Measurements from ENCODE around the gene GPLD1. TPM values are rescaled to one million over a fixed set of nuclear protein-coding genes. Genes with fewer than 3 reads are reported as not detected.
"Not testable (repeated sequence)": the region's sequence is repeated elsewhere in the genome, so short reads cannot be mapped to it uniquely, and the experiment has no call there.

Gene GPLD1
- total and polyA plus RNA-seq, 2 donors = 1.6 to 4.8 TPM

- DNase-seq (ENCODE audit: extremely low spot score) = no peak
- Histone ChIP-seq H3K36me3 (ENCODE audit: insufficient read depth) (no peaks in the 10 kb centered on the region), H3K4me1 (ENCODE audit: insufficient read depth) (no peaks in the 10 kb centered on the region), H3K4me3 (ENCODE audit: low read depth, low read length) (no peak overlapping the region), H3K27ac (ENCODE audit: low read depth) (no peak overlapping the region)
- 47% methylated on average over 2 of the region's 2 CpGs for WGBS
These were observed 98.2 kb downstream of the GPLD1 start for GRCh38 chr6:24391208-24391607.

- H3K36me3 ChIP-seq (ENCODE audit: insufficient read depth) = no peaks in the 10 kb centered on the region
- H3K4me3 ChIP-seq (ENCODE audit: low read depth, low read length) = no peak overlapping the region
- DNase-seq (ENCODE audit: extremely low spot score) = peak; percentile 14
- 82% methylated on average over 1 of the region's 1 CpG for WGBS
- H3K27ac ChIP-seq (ENCODE audit: low read depth) = no peak overlapping the region
- no peaks in the 10 kb centered on the region for H3K4me1 ChIP-seq (ENCODE audit: insufficient read depth)
These were observed 101.6 kb downstream of the GPLD1 start for GRCh38 chr6:24387818-24388217.

GRCh38 chr6:24385536-24386269 lies 103.7 kb downstream of the GPLD1 start:
- H3K4me3 ChIP-seq (ENCODE audit: low read depth, low read length) = no peak overlapping the region
- H3K36me3 ChIP-seq (ENCODE audit: insufficient read depth) = no peaks in the 10 kb centered on the region
- no peaks in the 10 kb centered on the region for H3K4me1 ChIP-seq (ENCODE audit: insufficient read depth)
- WGBS = 73% methylated on average over 8 of the region's 8 CpGs
- no peak for DNase-seq (ENCODE audit: extremely low spot score)
- no peak overlapping the region for H3K27ac ChIP-seq (ENCODE audit: low read depth)

GRCh38 chr6:24384369-24385130 lies 104.8 kb downstream of the GPLD1 start:
- DNase-seq (ENCODE audit: extremely low spot score); H3K27ac ChIP-seq (ENCODE audit: low read depth); H3K4me3 ChIP-seq (ENCODE audit: low read depth, low read length); H3K36me3 ChIP-seq (ENCODE audit: insufficient read depth); H3K4me1 ChIP-seq (ENCODE audit: insufficient read depth): not testable (repeated sequence)
- 90% methylated on average over 5 of the region's 5 CpGs for WGBS

GRCh38 chr6:24382891-24383494 lies 106.4 kb downstream of the GPLD1 start:
- not testable (repeated sequence) for H3K4me3 ChIP-seq (ENCODE audit: low read depth, low read length); H3K36me3 ChIP-seq (ENCODE audit: insufficient read depth); H3K4me1 ChIP-seq (ENCODE audit: insufficient read depth); DNase-seq (ENCODE audit: extremely low spot score); H3K27ac ChIP-seq (ENCODE audit: low read depth)
- WGBS = 93% methylated on average over 9 of the region's 9 CpGs

- Histone ChIP-seq H3K27ac (ENCODE audit: low read depth) (no peak overlapping the region), H3K4me3 (ENCODE audit: low read depth, low read length) (no peak overlapping the region), H3K36me3 (ENCODE audit: insufficient read depth) (no peaks in the 10 kb centered on the region), H3K4me1 (ENCODE audit: insufficient read depth) (no peaks in the 10 kb centered on the region)
- 81% methylated on average over 1 of the region's 1 CpG for WGBS
- DNase-seq (ENCODE audit: extremely low spot score) = no peak
These were observed 107.2 kb downstream of the GPLD1 start for GRCh38 chr6:24382220-24382540.

GRCh38 chr6:24381476-24382219 lies 107.7 kb downstream of the GPLD1 start:
- Histone ChIP-seq H3K27ac (ENCODE audit: low read depth) (no peak overlapping the region), H3K4me1 (ENCODE audit: insufficient read depth) (no peaks in the 10 kb centered on the region), H3K4me3 (ENCODE audit: low read depth, low read length) (no peak overlapping the region), H3K36me3 (ENCODE audit: insufficient read depth) (no peaks in the 10 kb centered on the region)
- WGBS = 93% methylated on average over 4 of the region's 4 CpGs
- DNase-seq (ENCODE audit: extremely low spot score) = no peak

- Histone ChIP-seq H3K36me3 (ENCODE audit: insufficient read depth) (no peaks in the 10 kb centered on the region), H3K27ac (ENCODE audit: low read depth) (no peak overlapping the region), H3K4me1 (ENCODE audit: insufficient read depth) (no peaks in the 10 kb centered on the region), H3K4me3 (ENCODE audit: low read depth, low read length) (no peak overlapping the region)
- no peak for DNase-seq (ENCODE audit: extremely low spot score)
- WGBS = 79% methylated on average over 1 of the region's 1 CpG
These were observed 110.8 kb downstream of the GPLD1 start for GRCh38 chr6:24378473-24379097.

Other genes with a start within 250 kb of the GPLD1 start
- 4.3 TPM for gene DCDC2, start 131.5 kb downstream of the GPLD1 start, total RNA-seq
- gene DCDC2, start 131.5 kb downstream of the GPLD1 start, polyA plus RNA-seq = 0.23 TPM
- 22.3 TPM for gene MRS2, start 86.6 kb downstream of the GPLD1 start, total RNA-seq
- 19.6 TPM for gene MRS2, start 86.6 kb downstream of the GPLD1 start, polyA plus RNA-seq
- 9.3 TPM for gene ALDH5A1, start 5.4 kb upstream of the GPLD1 start, total RNA-seq
- gene ALDH5A1, start 5.4 kb upstream of the GPLD1 start, polyA plus RNA-seq = 4.6 TPM
- 0.26 TPM for gene KIAA0319, start 156.6 kb upstream of the GPLD1 start, total RNA-seq
- 0.04 TPM for gene KIAA0319, start 156.6 kb upstream of the GPLD1 start, polyA plus RNA-seq
- gene TDP2, start 177.3 kb upstream of the GPLD1 start, total RNA-seq = 42.2 TPM
- gene TDP2, start 177.3 kb upstream of the GPLD1 start, polyA plus RNA-seq = 29.7 TPM
- gene ACOT13, start 177.5 kb upstream of the GPLD1 start, total RNA-seq = 8.7 TPM
- 12.0 TPM for gene ACOT13, start 177.5 kb upstream of the GPLD1 start, polyA plus RNA-seq
- gene C6orf62, start 229.6 kb upstream of the GPLD1 start, total RNA-seq = 85.8 TPM
- 38.1 TPM for gene C6orf62, start 229.6 kb upstream of the GPLD1 start, polyA plus RNA-seq

Data from urinary bladder (tissue), 4 donors.